GM21825 (cell line): ENCODE data around the gene SMYD3.
A peak's percentile ranks its signal among the peaks of the same experiment; 100 is the strongest.

Experiments
- ATAC-seq: cut with Tn5 transposase; IDR thresholded peaks from one replicate; pipeline ENCODE4 v1.9.1; 2021; ENCODE audit warnings: mild to moderate bottlenecking, moderate library complexity; ENCODE audit not compliant: unreplicated experiment

Gene SMYD3

GRCh38 chr1:246417813-246418564, 89.1 kb downstream of the SMYD3 start:
- no peak for ATAC-seq

- ATAC-seq, result no peak
Measured at GRCh38 chr1:246417152-246417812, 89.8 kb downstream of the SMYD3 start.

GRCh38 chr1:246416261-246416660, 90.8 kb downstream of the SMYD3 start:
- no peak for ATAC-seq

GRCh38 chr1:246415028-246415427, 92.1 kb downstream of the SMYD3 start:
- no peak for ATAC-seq

- no peak for ATAC-seq
Measured at GRCh38 chr1:246413430-246413829, 93.6 kb downstream of the SMYD3 start.

GRCh38 chr1:246404078-246404477, 103.0 kb downstream of the SMYD3 start:
- ATAC-seq, result no peak

- no peak for ATAC-seq
Measured at GRCh38 chr1:246398126-246398813, 108.8 kb downstream of the SMYD3 start.

- no peak for ATAC-seq
Measured at GRCh38 chr1:246397046-246397445, 110.0 kb downstream of the SMYD3 start.

GRCh38 chr1:246396322-246396721, 110.8 kb downstream of the SMYD3 start:
- no peak for ATAC-seq

GRCh38 chr1:246394121-246394520, 113.0 kb downstream of the SMYD3 start:
- ATAC-seq, result no peak

GRCh38 chr1:246390855-246391254, 116.2 kb downstream of the SMYD3 start:
- no peak for ATAC-seq

GRCh38 chr1:246384616-246385015, 122.5 kb downstream of the SMYD3 start:
- ATAC-seq, result no peak

- no peak for ATAC-seq
Measured at GRCh38 chr1:246383791-246384190, 123.3 kb downstream of the SMYD3 start.

GRCh38 chr1:246383239-246383589, 123.9 kb downstream of the SMYD3 start:
- no peak for ATAC-seq

- no peak for ATAC-seq
Measured at GRCh38 chr1:246382589-246383238, 124.4 kb downstream of the SMYD3 start.

GRCh38 chr1:246381452-246381851, 125.6 kb downstream of the SMYD3 start:
- ATAC-seq, result no peak

- ATAC-seq, result no peak
Measured at GRCh38 chr1:246377625-246378153, 129.4 kb downstream of the SMYD3 start.

GRCh38 chr1:246373828-246374569, 133.1 kb downstream of the SMYD3 start:
- ATAC-seq, result no peak

GRCh38 chr1:246372559-246372958, 134.5 kb downstream of the SMYD3 start:
- ATAC-seq, result no peak

GRCh38 chr1:246367041-246367440, 140.0 kb downstream of the SMYD3 start:
- ATAC-seq, result no peak

GRCh38 chr1:246365708-246366107, 141.4 kb downstream of the SMYD3 start:
- ATAC-seq, result peak; percentile 44
